Adipocyte (in vitro differentiated cells): ENCODE results near the gene NAA50.

Source experiments
- DNase-seq: peaks from one replicate; pipeline ENCODE4 v3.0.0-alpha.2; 2015; ENCODE audit warnings: low read depth
- H3K27me3 ChIP-seq: replicated peaks from 2 replicates; pipeline ENCODE4 v1.7.0; 2013; ENCODE audit warnings: mild to moderate bottlenecking, low read length, moderate library complexity; ENCODE audit not compliant: control insufficient read depth, insufficient read depth
- H3K36me3 ChIP-seq: 2 replicates; pipeline ENCODE4 v1.7.0; 2013; ENCODE audit warnings: low read length, mild to moderate bottlenecking, moderate library complexity; ENCODE audit not compliant: control insufficient read depth, insufficient read depth, severe bottlenecking
- H3K4me1 ChIP-seq: 2 replicates; pipeline ENCODE4 v1.7.0; 2013; ENCODE audit warnings: mild to moderate bottlenecking, low read length, moderate library complexity; ENCODE audit not compliant: control insufficient read depth, insufficient read depth
- H3K4me3 ChIP-seq: 2 replicates; pipeline ENCODE4 v1.7.0; 2013; ENCODE audit warnings: mild to moderate bottlenecking, low read length, moderate library complexity
- H3K9ac ChIP-seq: 2 replicates; pipeline ENCODE4 v1.7.0; 2013; ENCODE audit warnings: mild to moderate bottlenecking, low read length, moderate library complexity
- H3K9me3 ChIP-seq: 2 replicates; pipeline ENCODE4 v1.7.0; 2013; ENCODE audit warnings: mild to moderate bottlenecking, low read length, moderate library complexity; ENCODE audit not compliant: control insufficient read depth

Gene NAA50

GRCh38 chr3:113698956-113699355 is 47.1 kb downstream of the NAA50 start:
- H3K4me3 ChIP-seq, result peak overlapping the region; percentile 64
- peak overlapping the region; percentile 64 for H3K9ac ChIP-seq
- no peaks in the 10 kb centered on the region for H3K36me3 ChIP-seq
- peaks cover 25% of the 10 kb centered on the region for H3K4me1 ChIP-seq
- no peaks in the 10 kb centered on the region for H3K27me3 ChIP-seq
- H3K9me3 ChIP-seq, result no peaks in the 10 kb centered on the region
- no peak for DNase-seq

DNA sequence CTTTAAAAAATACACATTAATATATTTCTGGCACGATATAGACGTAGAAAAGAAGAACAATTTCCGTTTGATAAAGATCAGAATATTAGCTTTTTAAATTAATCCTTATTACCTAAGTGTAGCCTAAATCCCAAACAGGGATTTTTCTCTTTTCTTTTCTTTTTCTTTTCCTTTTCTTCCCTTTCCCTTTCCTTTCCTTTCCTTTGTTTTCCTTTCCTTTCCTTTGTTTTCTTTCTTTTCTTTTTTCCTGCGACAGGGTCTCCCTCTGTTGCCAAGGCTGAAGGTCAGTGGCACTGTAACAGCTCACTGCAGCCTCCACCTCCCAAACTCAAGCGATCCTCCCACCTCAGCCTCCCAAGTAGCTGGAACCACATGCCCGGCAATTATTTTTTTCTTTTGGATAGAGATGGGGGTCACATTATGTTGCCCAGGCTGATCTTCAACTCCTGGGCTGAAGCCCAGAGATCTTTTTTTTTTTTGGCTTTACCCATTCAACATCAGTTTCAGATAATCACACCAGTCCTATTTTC is 47.8 kb downstream of the NAA50 start:
- no peaks in the 10 kb centered on the region for H3K9me3 ChIP-seq
- H3K27me3 ChIP-seq, result no peaks in the 10 kb centered on the region
- H3K9ac ChIP-seq, result peak overlapping the region; percentile 99
- H3K4me3 ChIP-seq, result peak overlapping the region; percentile 100
- no peaks in the 10 kb centered on the region for H3K36me3 ChIP-seq
- H3K4me1 ChIP-seq, result peaks cover 25% of the 10 kb centered on the region
- DNase-seq, result no peak

GRCh38 chr3:113697500-113698090 is 48.5 kb downstream of the NAA50 start:
- peak; percentile 54 for DNase-seq
- Histone ChIP-seq H3K9me3 (no peaks in the 10 kb centered on the region), H3K4me3 (peak overlapping the region; percentile 100), H3K36me3 (no peaks in the 10 kb centered on the region), H3K27me3 (no peaks in the 10 kb centered on the region), H3K9ac (peak overlapping the region; percentile 99), H3K4me1 (peaks cover 25% of the 10 kb centered on the region)

DNA sequence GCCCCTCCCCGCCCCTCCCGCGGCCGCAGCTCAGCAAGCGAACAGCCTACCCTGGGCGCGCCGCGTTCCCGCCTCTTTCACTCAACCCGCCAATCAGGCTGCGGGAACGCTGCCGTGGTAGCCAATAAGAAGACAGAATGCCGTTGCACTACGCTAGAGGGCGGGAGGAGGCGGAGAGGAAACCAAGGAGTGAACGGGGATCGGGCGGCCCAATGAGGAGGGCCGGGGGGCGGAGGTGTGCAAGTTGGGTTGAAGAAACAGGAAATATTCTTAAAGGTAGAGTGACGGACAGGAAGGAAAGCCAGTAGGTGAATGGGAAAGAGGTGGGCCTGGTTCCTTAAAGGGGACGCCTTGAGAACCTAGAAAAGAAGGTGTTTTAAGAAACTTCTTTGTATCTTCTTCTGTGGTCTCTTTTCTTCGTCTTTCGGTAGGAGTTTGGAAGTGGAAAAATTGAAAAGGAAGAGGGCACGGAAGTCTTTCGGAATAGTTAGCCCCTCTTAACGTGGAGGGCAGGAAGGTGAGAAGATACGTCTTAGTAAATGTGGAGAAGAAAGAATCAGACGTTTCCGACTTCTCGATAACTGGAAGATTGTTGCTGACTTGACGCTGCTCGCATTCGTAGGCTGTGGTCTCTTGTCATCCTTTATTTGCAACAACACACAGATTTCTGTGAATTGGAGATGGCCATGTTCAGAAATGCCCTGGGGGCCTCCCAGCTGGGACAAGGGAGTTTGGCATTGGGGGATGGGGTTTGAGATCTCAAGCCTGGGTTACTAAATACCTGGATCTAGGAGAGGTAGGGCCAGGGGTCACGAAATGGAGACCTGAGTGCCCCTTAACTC is 49.2 kb downstream of the NAA50 start:
- Histone ChIP-seq H3K36me3 (no peaks in the 10 kb centered on the region), H3K9ac (peak overlapping the region; percentile 99), H3K27me3 (no peaks in the 10 kb centered on the region), H3K4me1 (peaks cover 25% of the 10 kb centered on the region), H3K9me3 (no peaks in the 10 kb centered on the region), H3K4me3 (peak overlapping the region; percentile 100)
- peak; percentile 100 for DNase-seq

GRCh38 chr3:113695786-113696645 is 50.0 kb downstream of the NAA50 start, which contains the start of gene USF3:
Gene USF3 (minus strand): TSS chr3:113696642. CDS start chr3:113674878, 21,764 bp downstream.
- Histone ChIP-seq H3K4me1 (peaks cover 29% of the 10 kb centered on the region), H3K36me3 (no peaks in the 10 kb centered on the region), H3K27me3 (no peaks in the 10 kb centered on the region), H3K9ac (peak within 1 kb of the TSS; percentile 99), H3K4me3 (peak within 1 kb of the TSS; percentile 100), H3K9me3 (no peaks in the 10 kb centered on the region)
- DNase-seq, result peak; percentile 80

- no peaks in the 10 kb centered on the region for H3K36me3 ChIP-seq
- DNase-seq, result peak; percentile 54
- H3K9me3 ChIP-seq, result no peaks in the 10 kb centered on the region
- peak overlapping the region; percentile 92 for H3K9ac ChIP-seq
- peaks cover 29% of the 10 kb centered on the region for H3K4me1 ChIP-seq
- no peaks in the 10 kb centered on the region for H3K27me3 ChIP-seq
- peak overlapping the region; percentile 90 for H3K4me3 ChIP-seq
Observed at GRCh38 chr3:113695431-113695785, 50.6 kb downstream of the NAA50 start.

- Histone ChIP-seq H3K36me3 (no peaks in the 10 kb centered on the region), H3K9ac (no peak overlapping the region), H3K27me3 (no peaks in the 10 kb centered on the region), H3K4me1 (peaks cover 26% of the 10 kb centered on the region), H3K9me3 (no peaks in the 10 kb centered on the region), H3K4me3 (no peak overlapping the region)
- DNase-seq, result no peak
Observed at GRCh38 chr3:113690482-113690881, 55.6 kb downstream of the NAA50 start.

- H3K27me3 ChIP-seq, result no peaks in the 10 kb centered on the region
- H3K4me1 ChIP-seq, result peaks cover 22% of the 10 kb centered on the region
- H3K4me3 ChIP-seq, result peak overlapping the region; percentile 20
- H3K9ac ChIP-seq, result peak overlapping the region; percentile 30
- no peaks in the 10 kb centered on the region for H3K36me3 ChIP-seq
- H3K9me3 ChIP-seq, result no peaks in the 10 kb centered on the region
- DNase-seq, result peak; percentile 76
Observed at GRCh38 chr3:113685956-113686721, 59.9 kb downstream of the NAA50 start.

GRCh38 chr3:113685124-113685523 is 60.9 kb downstream of the NAA50 start:
- H3K4me3 ChIP-seq, result peak overlapping the region; percentile 20
- no peak for DNase-seq
- peak overlapping the region; percentile 30 for H3K9ac ChIP-seq
- H3K4me1 ChIP-seq, result peaks cover 22% of the 10 kb centered on the region
- no peaks in the 10 kb centered on the region for H3K9me3 ChIP-seq
- H3K36me3 ChIP-seq, result no peaks in the 10 kb centered on the region
- no peaks in the 10 kb centered on the region for H3K27me3 ChIP-seq

- no peaks in the 10 kb centered on the region for H3K9me3 ChIP-seq
- DNase-seq, result no peak
- H3K9ac ChIP-seq, result no peak overlapping the region
- no peak overlapping the region for H3K4me3 ChIP-seq
- H3K4me1 ChIP-seq, result peaks cover 22% of the 10 kb centered on the region
- no peaks in the 10 kb centered on the region for H3K27me3 ChIP-seq
- H3K36me3 ChIP-seq, result no peaks in the 10 kb centered on the region
Observed at GRCh38 chr3:113684271-113684819, 61.7 kb downstream of the NAA50 start.
